Transverse colon (tissue), 4 donors: Measurements from ENCODE around the gene CRTC3.

Experiments
- EP300 ChIP-seq: sonication (generic); formaldehyde crosslinking; IDR thresholded peaks from one replicate; pipeline ENCODE4 v1.6.1; 2017; ENCODE audit warnings: antibody characterized with exemption, low read depth
- POLR2A ChIP-seq: fragments of 450-650 bp; IDR thresholded peaks from one replicate; pipeline ENCODE4 v1.6.1; 2016; ENCODE audit warnings: antibody characterized with exemption, mild to moderate bottlenecking, moderate library complexity
- POLR2AphosphoS5 ChIP-seq, 3 donors: sonication (generic); formaldehyde crosslinking; IDR thresholded peaks; one replicate each; pipeline ENCODE4 v1.6.1; 2016; ENCODE audit warnings: antibody characterized with exemption in 3 of 3
- TF ChIP-seq, protein P1 (sequence below), 5 experiments: fragments of 200-600 bp in 3 of 5; fragments of 450-650 bp in 2 of 5; sonication (generic) in 3 of 5; IDR thresholded peaks; 1 replicate in 2 of 5; 2 replicates in 3 of 5; pipeline ENCODE4 v1.5.1; 2016 to 2017; ENCODE audit warnings: antibody characterized with exemption in 5 of 5, inconsistent platforms in 3 of 5, mild to moderate bottlenecking in 2 of 5, moderate library complexity in 1 of 5

DNA sequence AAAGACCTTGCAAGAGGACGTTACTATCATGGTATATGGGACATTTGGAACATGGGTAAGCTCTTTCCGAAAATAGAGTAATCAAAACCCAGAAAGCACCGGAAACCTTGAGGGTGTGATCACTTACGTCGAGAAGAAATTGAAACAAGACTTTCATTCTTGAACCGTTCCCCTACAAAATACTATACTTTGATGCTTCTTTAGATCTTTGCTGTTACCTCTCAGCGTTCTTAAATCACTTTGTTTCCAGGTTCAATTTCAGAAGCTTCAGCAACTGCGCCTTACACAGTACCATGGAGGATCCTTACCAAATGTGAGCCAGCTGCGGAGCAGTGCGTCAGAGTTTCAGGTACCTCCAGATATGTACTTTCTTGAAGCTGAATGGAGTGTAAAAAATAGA, 10.1 kb downstream of the CRTC3 start:
- TF ChIP-seq, protein P1, sequence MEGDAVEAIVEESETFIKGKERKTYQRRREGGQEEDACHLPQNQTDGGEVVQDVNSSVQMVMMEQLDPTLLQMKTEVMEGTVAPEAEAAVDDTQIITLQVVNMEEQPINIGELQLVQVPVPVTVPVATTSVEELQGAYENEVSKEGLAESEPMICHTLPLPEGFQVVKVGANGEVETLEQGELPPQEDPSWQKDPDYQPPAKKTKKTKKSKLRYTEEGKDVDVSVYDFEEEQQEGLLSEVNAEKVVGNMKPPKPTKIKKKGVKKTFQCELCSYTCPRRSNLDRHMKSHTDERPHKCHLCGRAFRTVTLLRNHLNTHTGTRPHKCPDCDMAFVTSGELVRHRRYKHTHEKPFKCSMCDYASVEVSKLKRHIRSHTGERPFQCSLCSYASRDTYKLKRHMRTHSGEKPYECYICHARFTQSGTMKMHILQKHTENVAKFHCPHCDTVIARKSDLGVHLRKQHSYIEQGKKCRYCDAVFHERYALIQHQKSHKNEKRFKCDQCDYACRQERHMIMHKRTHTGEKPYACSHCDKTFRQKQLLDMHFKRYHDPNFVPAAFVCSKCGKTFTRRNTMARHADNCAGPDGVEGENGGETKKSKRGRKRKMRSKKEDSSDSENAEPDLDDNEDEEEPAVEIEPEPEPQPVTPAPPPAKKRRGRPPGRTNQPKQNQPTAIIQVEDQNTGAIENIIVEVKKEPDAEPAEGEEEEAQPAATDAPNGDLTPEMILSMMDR (IDR thresholded peaks at IDR 0.05), result no peak
- TF ChIP-seq POLR2A (no peak), EP300 (no peak), POLR2AphosphoS5 (IDR thresholded peaks at IDR 0.05) (no peak)
